Mesenchymal stem cell (in vitro differentiated cells and primary cell): ENCODE data around the gene DNAAF2.

ENCODE experiments used
- DNase-seq: peaks from one replicate; pipeline ENCODE4 v3.0.0-alpha.2; 2013
- H2AFZ ChIP-seq: one replicate; pipeline ENCODE4 v1.6.1; 2013; ENCODE audit warnings: low read depth, mild to moderate bottlenecking, control low read depth, inconsistent platforms, low read length, moderate library complexity
- H2AK5ac ChIP-seq: 2 replicates; pipeline ENCODE4 v1.6.1; 2013; ENCODE audit warnings: low read length, moderate library complexity, mild to moderate bottlenecking, inconsistent platforms; ENCODE audit not compliant: severe bottlenecking
- H2BK120ac ChIP-seq: one replicate; pipeline ENCODE4 v1.6.1; 2013; ENCODE audit warnings: low read depth, mild to moderate bottlenecking, inconsistent platforms, low read length, moderate library complexity
- H2BK12ac ChIP-seq, 2 experiments: one replicate each; pipeline ENCODE4 v1.6.1; 2013; ENCODE audit warnings: inconsistent platforms in 2 of 2, low read length in 2 of 2, mild to moderate bottlenecking in 2 of 2, moderate library complexity in 2 of 2, control low read depth in 1 of 2
- H2BK15ac ChIP-seq: one replicate; pipeline ENCODE4 v1.6.1; 2013; ENCODE audit warnings: mild to moderate bottlenecking, low read depth, inconsistent platforms; ENCODE audit not compliant: poor library complexity, severe bottlenecking
- H2BK5ac ChIP-seq: 2 replicates; pipeline ENCODE4 v1.6.1; 2013; ENCODE audit warnings: low read depth, mild to moderate bottlenecking, low read length, control low read depth, inconsistent platforms; ENCODE audit not compliant: poor library complexity, severe bottlenecking
- H3K14ac ChIP-seq, 2 experiments: one replicate each; pipeline ENCODE4 v1.6.1; 2013; ENCODE audit warnings: inconsistent platforms in 2 of 2, low read length in 2 of 2, control low read depth in 1 of 2, mild to moderate bottlenecking in 1 of 2, moderate library complexity in 1 of 2
- H3K18ac ChIP-seq, 2 experiments: one replicate each; pipeline ENCODE4 v1.6.1; 2013; ENCODE audit warnings: inconsistent platforms in 2 of 2, low read length in 2 of 2, control low read depth in 1 of 2, low read depth in 1 of 2, mild to moderate bottlenecking in 1 of 2
- H3K23ac ChIP-seq, 2 experiments: one replicate each; pipeline ENCODE4 v1.6.1; 2013; ENCODE audit warnings: inconsistent platforms in 2 of 2, low read length in 2 of 2, mild to moderate bottlenecking in 2 of 2, moderate library complexity in 2 of 2, control low read depth in 1 of 2
- H3K27ac ChIP-seq: 2 replicates; pipeline ENCODE4 v1.5.1; 2013; ENCODE audit warnings: mild to moderate bottlenecking, moderate library complexity, low read length, control low read depth, inconsistent platforms; ENCODE audit not compliant: poor library complexity, severe bottlenecking
- H3K27me3 ChIP-seq, 2 experiments: 2 replicates each; pipeline versions ENCODE4 v1.6.1 to v1.7.0; 2013; ENCODE audit warnings: low read length in 2 of 2, mild to moderate bottlenecking in 2 of 2, moderate library complexity in 2 of 2, control low read depth in 1 of 2, inconsistent platforms in 1 of 2; ENCODE audit not compliant: control insufficient read depth in 1 of 2, insufficient read depth in 1 of 2
- H3K36me3 ChIP-seq, 2 experiments: 2 replicates each; pipeline versions ENCODE4 v1.6.1 to v1.7.0; 2013; ENCODE audit warnings: low read length in 2 of 2, control low read depth in 1 of 2, inconsistent platforms in 1 of 2, low read depth in 1 of 2, mild to moderate bottlenecking in 1 of 2; ENCODE audit not compliant: insufficient read depth in 2 of 2, control insufficient read depth in 1 of 2
- H3K4ac ChIP-seq, 2 experiments: one replicate each; pipeline ENCODE4 v1.6.1; 2013; ENCODE audit warnings: inconsistent platforms in 2 of 2, low read length in 2 of 2, mild to moderate bottlenecking in 2 of 2, moderate library complexity in 2 of 2, control low read depth in 1 of 2, low read depth in 1 of 2
- H3K4me1 ChIP-seq: 2 replicates; pipeline ENCODE4 v1.6.1; 2013; ENCODE audit warnings: low read depth, low read length, control low read depth; ENCODE audit not compliant: control insufficient read depth, insufficient read depth
- H3K4me2 ChIP-seq: 2 replicates; pipeline ENCODE4 v1.6.1; 2013; ENCODE audit warnings: low read length, mild to moderate bottlenecking, inconsistent platforms; ENCODE audit not compliant: poor library complexity, severe bottlenecking
- H3K4me3 ChIP-seq, 2 experiments: 2 replicates each; pipeline versions ENCODE4 v1.5.1 to v1.7.0; 2013; ENCODE audit warnings: low read length in 2 of 2, mild to moderate bottlenecking in 2 of 2, control low read depth in 1 of 2, low read depth in 1 of 2; ENCODE audit not compliant: insufficient read depth in 1 of 2
- H3K79me1 ChIP-seq: replicated peaks from 2 replicates; pipeline ENCODE4 v1.6.1; 2013; ENCODE audit warnings: mild to moderate bottlenecking, control low read depth, low read length, inconsistent platforms; ENCODE audit not compliant: poor library complexity, severe bottlenecking
- H3K9ac ChIP-seq: 2 replicates; pipeline ENCODE4 v1.7.0; 2013; ENCODE audit warnings: mild to moderate bottlenecking, low read length, moderate library complexity
- H3K9me3 ChIP-seq: 2 replicates; pipeline ENCODE4 v1.7.0; 2013; ENCODE audit warnings: mild to moderate bottlenecking, low read length; ENCODE audit not compliant: control insufficient read depth
- H4K8ac ChIP-seq: one replicate; pipeline ENCODE4 v1.6.1; 2013; ENCODE audit warnings: inconsistent platforms, mild to moderate bottlenecking, low read length, moderate library complexity
- H4K91ac ChIP-seq: one replicate; pipeline ENCODE4 v1.6.1; 2013; ENCODE audit warnings: mild to moderate bottlenecking, low read length, inconsistent platforms
- WGBS: methylation state at CpG from one replicate; pipeline ENCODE4 v1.1.7; 2013; ENCODE audit warnings: mixed read lengths; 5-methylcytosine and 5-hydroxymethylcytosine counted together

Gene DNAAF2

DNA sequence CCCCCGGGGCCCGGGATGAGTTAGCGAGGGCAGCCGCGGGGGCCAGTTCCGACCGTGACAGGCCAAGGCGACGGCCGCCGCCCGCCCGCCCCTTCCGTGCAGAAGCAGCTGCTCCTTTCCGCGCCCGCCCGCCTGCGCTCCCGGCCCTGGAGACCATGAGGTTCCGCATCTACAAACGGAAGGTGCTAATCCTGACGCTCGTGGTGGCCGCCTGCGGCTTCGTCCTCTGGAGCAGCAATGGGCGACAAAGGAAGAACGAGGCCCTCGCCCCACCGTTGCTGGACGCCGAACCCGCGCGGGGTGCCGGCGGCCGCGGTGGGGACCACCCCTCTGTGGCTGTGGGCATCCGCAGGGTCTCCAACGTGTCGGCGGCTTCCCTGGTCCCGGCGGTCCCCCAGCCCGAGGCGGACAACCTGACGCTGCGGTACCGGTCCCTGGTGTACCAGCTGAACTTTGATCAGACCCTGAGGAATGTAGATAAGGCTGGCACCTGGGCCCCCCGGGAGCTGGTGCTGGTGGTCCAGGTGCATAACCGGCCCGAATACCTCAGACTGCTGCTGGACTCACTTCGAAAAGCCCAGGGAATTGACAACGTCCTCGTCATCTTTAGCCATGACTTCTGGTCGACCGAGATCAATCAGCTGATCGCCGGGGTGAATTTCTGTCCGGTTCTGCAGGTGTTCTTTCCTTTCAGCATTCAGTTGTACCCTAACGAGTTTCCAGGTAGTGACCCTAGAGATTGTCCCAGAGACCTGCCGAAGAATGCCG lies 13.7 kb downstream of the DNAAF2 start:
- Histone ChIP-seq H2AFZ (no peak overlapping the region), H3K9me3 (no peaks in the 10 kb centered on the region), H3K4me2 (peak overlapping the region; percentile 94), H2BK15ac (peak overlapping the region; percentile 66), H3K4me3 (peak overlapping the region; percentile 65 to 92), H2AK5ac (no peak overlapping the region), H2BK120ac (peak overlapping the region; percentile 77), H3K27me3 (no peaks in the 10 kb centered on the region), H3K14ac (peak overlapping the region; percentile 31 to 69), H3K4me1 (peaks cover 11% of the 10 kb centered on the region), H2BK5ac (peak overlapping the region; percentile 20), H4K91ac (peak overlapping the region; percentile 78), H4K8ac (peak overlapping the region; percentile 72), H3K36me3 (peaks cover 3 to 40% of the 10 kb centered on the region in 2 experiments), H3K79me1 (peaks cover 2% of the 10 kb centered on the region), H3K27ac (no peak overlapping the region), H3K18ac (peak overlapping the region; percentile 83), H2BK12ac (peak overlapping the region in 1 of 2 experiments; percentile 8), H3K4ac (peak overlapping the region; percentile 33 to 64), H3K9ac (peak overlapping the region; percentile 98), H3K23ac (peak overlapping the region in 1 of 2 experiments; percentile 71)
- DNase-seq, result no peak
- 6% methylated on average over 65 of the region's 65 CpGs for WGBS

DNA sequence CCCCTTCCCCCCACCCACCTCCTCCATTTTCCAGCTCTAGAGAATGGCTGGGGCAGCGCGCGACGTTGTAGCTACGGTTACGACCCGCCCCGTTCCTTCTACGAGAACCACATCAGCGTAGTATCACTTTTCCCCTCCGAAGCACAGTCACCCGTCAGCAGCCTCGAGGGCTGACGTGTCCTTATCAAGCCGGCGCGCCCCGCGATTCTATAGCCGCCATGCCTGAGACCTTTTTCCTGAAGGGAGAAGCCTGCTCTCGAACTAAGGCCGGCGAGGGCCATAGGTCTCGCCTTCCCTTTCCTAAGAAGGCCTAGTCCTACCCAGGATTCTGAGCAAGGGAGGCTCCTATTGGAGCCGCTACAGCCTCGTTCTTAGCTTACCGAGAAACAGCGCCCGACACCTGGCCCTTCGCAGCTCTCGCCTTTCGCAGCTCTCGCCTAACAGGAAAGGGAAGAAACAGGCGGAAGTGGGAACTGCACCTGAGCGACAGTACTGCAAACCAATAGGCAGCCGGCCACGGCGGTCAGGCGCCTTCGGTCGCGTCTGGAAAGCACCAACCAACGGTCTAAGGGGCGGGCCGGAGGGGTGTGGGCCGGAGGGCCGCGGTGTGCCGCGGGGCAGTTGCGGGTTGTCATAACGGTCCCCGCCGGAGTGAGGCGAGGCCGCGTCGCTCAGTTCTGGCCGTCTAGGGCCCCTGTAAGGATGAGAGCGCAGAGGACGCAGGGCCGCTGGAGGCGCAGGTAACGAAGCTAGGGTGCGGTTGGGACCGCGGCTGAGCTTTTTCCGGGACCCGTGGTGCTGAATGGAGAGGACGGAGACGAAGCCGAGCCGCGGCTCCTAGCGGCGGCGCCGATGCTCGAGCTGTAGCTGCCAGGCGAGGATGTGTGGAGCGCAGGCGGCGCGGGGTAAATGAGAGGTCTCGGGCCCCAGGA lies 14.6 kb downstream of the DNAAF2 start, which contains the start of the genes MGAT2 and RPL36AL:
Gene MGAT2 (plus strand): TSS at position 618 of the 932 bp plus-strand sequence. CDS start 470 bp downstream, outside the sequence.
Gene RPL36AL (minus strand): TSS at position 445 of the 932 bp plus-strand sequence. CDS start 1,522 bp downstream, outside the sequence.
- Histone ChIP-seq H3K4me2 (peak within 1 kb of the TSS; percentile 94), H2BK15ac (peak within 1 kb of the TSS; percentile 66), H2BK5ac (peak within 1 kb of the TSS; percentile 20)

DNA sequence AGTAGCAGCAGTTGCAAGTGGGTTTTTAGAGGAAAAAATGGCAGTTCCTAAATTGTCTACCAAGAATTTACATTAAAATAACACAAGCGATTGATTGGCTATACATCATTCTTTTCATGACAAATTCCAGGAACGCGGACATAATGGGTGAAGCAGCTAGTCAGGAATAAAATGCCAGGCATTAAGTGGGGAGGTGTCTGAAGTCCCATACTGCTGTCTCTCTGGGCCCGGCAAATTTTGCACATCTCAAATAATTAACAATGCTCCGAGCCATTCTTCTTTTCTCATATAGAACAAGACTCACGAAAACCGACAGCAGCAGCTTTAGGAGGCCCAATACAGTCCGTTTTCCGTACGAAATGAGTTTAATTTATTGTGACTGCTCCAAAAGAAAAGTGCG lies 15.3 kb downstream of the DNAAF2 start:
- no peak overlapping the region for H2AFZ ChIP-seq
- DNase-seq, result no peak

More for the DNA sequence above, 14.6 kb downstream of the DNAAF2 start, which contains the start of the genes MGAT2 and RPL36AL:
- WGBS, result under 1% methylated on average over 70 of the region's 85 CpGs
- H3K14ac ChIP-seq, result peak within 1 kb of the TSS; percentile 45 to 69
- H4K91ac ChIP-seq, result peak within 1 kb of the TSS; percentile 78
- H4K8ac ChIP-seq, result peak within 1 kb of the TSS; percentile 81
- peak within 1 kb of the TSS in 1 of 2 experiments; percentile 8 for H2BK12ac ChIP-seq
- peak within 1 kb of the TSS; percentile 65 to 92 for H3K4me3 ChIP-seq
- peak within 1 kb of the TSS; percentile 80 to 83 for H3K4ac ChIP-seq
- H3K4me1 ChIP-seq, result peaks cover 11% of the 10 kb centered on the region
- peaks cover 2 to 32% of the 10 kb centered on the region in 2 experiments for H3K36me3 ChIP-seq
- peak; percentile 99 for DNase-seq
- H2BK120ac ChIP-seq, result peak within 1 kb of the TSS; percentile 77
- peak within 1 kb of the TSS; percentile 86 to 99 for H3K18ac ChIP-seq
- peak within 1 kb of the TSS; percentile 72 for H2AK5ac ChIP-seq
- H3K27ac ChIP-seq, result peak within 1 kb of the TSS; percentile 95
- H3K9ac ChIP-seq, result peak within 1 kb of the TSS; percentile 98
- no peak within 1 kb of the TSS for H2AFZ ChIP-seq
- H3K9me3 ChIP-seq, result no peaks in the 10 kb centered on the region
- no peaks in the 10 kb centered on the region for H3K79me1 ChIP-seq
- H3K23ac ChIP-seq, result peak within 1 kb of the TSS in 1 of 2 experiments; percentile 71
- no peaks in the 10 kb centered on the region for H3K27me3 ChIP-seq

More for the DNA sequence above, 15.3 kb downstream of the DNAAF2 start:
- peaks cover 2 to 31% of the 10 kb centered on the region in 2 experiments for H3K36me3 ChIP-seq
- peak overlapping the region; percentile 95 for H3K27ac ChIP-seq
- no peak overlapping the region for H2BK5ac ChIP-seq
- peak overlapping the region; percentile 72 for H2AK5ac ChIP-seq
- H3K4ac ChIP-seq, result peak overlapping the region in 1 of 2 experiments; percentile 83
- peak overlapping the region; percentile 86 to 99 for H3K18ac ChIP-seq
- H3K79me1 ChIP-seq, result peaks cover 2% of the 10 kb centered on the region
- H2BK120ac ChIP-seq, result no peak overlapping the region
- H2BK15ac ChIP-seq, result no peak overlapping the region
- H3K27me3 ChIP-seq, result no peaks in the 10 kb centered on the region
- no peak overlapping the region for H4K91ac ChIP-seq
- H3K4me3 ChIP-seq, result peak overlapping the region; percentile 65 to 92
- H3K9me3 ChIP-seq, result no peaks in the 10 kb centered on the region
- H2BK12ac ChIP-seq, result no peak overlapping the region
- peak overlapping the region; percentile 69 for H3K4me2 ChIP-seq
- H3K14ac ChIP-seq, result no peak overlapping the region
- H4K8ac ChIP-seq, result no peak overlapping the region
- WGBS, result 4% methylated on average over 5 of the region's 11 CpGs
- peaks cover 11% of the 10 kb centered on the region for H3K4me1 ChIP-seq
- H3K23ac ChIP-seq, result no peak overlapping the region
- peak overlapping the region; percentile 98 for H3K9ac ChIP-seq
